ENCODE data around the gene BRF1.

BRF1 gene

DNA sequence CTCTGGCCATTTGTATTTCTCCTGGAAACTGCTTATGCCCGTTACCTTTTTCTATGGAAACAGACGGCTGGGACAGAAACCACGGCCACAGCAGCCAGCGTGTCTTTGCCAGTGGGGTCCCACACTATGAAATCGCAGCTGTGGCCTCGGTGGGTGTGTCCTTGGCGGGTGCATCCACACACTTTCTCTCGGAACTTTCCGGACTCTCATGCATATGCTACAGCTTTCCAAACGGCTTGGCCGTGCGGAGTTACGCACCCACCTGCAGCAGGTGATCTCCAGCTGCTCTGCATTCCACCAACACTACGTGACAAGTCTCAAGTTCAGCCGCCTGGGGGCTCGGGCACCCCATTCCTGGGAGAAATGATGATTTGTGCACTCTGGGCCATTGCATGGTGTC lies 53.8 kb downstream of the BRF1 start:
- no peak overlapping the region for H3K4me3 ChIP-seq (ENCODE audit: control insufficient read depth, low read depth, low read length)
- DNase-seq (ENCODE audit: low read depth) = no peak
- TF ChIP-seq, protein P1, sequence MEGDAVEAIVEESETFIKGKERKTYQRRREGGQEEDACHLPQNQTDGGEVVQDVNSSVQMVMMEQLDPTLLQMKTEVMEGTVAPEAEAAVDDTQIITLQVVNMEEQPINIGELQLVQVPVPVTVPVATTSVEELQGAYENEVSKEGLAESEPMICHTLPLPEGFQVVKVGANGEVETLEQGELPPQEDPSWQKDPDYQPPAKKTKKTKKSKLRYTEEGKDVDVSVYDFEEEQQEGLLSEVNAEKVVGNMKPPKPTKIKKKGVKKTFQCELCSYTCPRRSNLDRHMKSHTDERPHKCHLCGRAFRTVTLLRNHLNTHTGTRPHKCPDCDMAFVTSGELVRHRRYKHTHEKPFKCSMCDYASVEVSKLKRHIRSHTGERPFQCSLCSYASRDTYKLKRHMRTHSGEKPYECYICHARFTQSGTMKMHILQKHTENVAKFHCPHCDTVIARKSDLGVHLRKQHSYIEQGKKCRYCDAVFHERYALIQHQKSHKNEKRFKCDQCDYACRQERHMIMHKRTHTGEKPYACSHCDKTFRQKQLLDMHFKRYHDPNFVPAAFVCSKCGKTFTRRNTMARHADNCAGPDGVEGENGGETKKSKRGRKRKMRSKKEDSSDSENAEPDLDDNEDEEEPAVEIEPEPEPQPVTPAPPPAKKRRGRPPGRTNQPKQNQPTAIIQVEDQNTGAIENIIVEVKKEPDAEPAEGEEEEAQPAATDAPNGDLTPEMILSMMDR (conservative IDR thresholded peaks at IDR 0.05; ENCODE audit: control insufficient read depth, insufficient read depth, low read depth, low read length) = no peak

DNA sequence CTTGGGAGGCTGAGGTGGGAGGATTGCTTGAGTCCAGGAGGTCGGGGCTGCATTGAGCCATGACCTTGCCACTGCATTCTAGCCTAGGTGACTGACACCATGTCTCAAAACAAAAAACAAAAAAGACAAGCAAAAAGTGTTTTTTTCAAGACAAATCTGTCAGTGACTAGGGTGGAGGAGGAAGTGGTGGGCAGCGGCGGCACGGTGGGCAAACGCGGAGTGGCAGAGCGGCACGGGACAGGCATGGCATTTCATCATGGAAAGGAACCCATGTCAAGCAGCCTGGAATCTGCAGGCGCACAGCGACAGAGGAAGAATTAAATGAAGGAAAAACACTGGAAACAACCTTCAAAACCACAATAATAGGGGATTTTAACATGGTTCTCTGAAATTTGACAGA lies 56.5 kb downstream of the BRF1 start:
- TF ChIP-seq, protein P1 (conservative IDR thresholded peaks at IDR 0.05; ENCODE audit: control insufficient read depth, insufficient read depth, low read depth, low read length) = no peak
- H3K4me3 ChIP-seq (ENCODE audit: control insufficient read depth, low read depth, low read length) = no peak overlapping the region

DNA sequence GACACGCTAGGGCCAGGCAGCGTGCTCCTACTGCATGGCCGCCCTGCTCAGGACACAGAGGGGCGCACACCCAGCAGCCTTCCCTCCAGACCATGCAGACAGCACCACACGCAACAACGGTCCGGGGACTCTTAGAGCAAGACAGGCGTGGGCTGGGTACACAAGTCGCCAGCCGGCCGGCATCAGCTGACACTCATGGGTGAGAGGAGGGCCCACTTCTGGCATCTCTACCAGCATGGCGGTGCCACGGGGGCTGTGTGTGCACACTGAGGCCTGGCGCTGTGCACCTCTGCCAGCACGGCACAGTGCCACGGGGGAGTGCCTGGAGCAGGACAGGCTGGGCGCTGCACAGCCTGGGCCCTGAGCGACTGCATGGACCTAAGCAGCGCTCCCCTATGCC lies 59.2 kb downstream of the BRF1 start:
- TF ChIP-seq, protein P1 (conservative IDR thresholded peaks at IDR 0.05; ENCODE audit: control insufficient read depth, insufficient read depth, low read depth, low read length) = no peak
- H3K4me3 ChIP-seq (ENCODE audit: control insufficient read depth, low read depth, low read length) = no peak overlapping the region
- no peak for DNase-seq (ENCODE audit: low read depth)

More for the DNA sequence above, 56.5 kb downstream of the BRF1 start:
- no peak for DNase-seq (ENCODE audit: low read depth)

DNA sequence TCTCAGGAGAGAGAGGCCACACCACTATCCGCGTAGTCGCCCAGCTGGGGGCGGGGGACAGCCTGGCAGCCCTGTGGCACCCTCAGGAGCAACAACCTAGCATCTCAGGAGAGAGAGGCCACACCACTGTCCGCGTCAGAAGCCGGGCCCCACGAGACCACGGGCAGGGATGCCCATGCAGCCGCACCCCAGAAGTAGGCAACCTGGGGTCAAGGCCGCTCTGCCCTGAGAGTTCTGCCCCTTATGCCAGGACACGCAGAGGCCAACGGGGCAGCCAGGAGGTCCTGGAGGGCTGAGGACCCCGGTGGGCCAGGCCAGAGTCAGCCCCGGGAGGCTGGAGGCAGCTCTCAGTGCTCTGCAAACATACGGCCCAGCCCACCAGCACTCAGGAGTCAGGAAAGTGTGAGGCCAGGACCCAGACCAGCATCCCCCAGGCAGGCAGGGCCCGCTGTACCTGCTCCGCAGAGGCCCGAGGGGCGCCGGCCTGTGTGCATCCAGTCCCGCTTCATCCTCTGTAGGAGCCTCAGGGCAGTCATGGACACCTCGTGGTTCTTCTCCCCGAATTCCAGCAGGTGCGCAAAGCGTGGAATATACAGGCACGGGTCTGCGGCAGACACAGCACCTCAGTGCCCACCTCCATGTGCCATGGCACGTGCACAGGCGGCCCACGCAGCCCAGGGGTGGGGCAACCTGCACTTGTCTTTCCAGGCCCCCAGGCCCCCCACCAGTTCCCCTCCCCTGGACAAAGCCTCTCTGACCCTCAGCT lies 59.8 kb downstream of the BRF1 start:
- H3K4me3 ChIP-seq (ENCODE audit: control insufficient read depth, low read depth, low read length) = no peak overlapping the region
- TF ChIP-seq, protein P1 (conservative IDR thresholded peaks at IDR 0.05; ENCODE audit: control insufficient read depth, insufficient read depth, low read depth, low read length) = no peak
- no peak for DNase-seq (ENCODE audit: low read depth)

DNA sequence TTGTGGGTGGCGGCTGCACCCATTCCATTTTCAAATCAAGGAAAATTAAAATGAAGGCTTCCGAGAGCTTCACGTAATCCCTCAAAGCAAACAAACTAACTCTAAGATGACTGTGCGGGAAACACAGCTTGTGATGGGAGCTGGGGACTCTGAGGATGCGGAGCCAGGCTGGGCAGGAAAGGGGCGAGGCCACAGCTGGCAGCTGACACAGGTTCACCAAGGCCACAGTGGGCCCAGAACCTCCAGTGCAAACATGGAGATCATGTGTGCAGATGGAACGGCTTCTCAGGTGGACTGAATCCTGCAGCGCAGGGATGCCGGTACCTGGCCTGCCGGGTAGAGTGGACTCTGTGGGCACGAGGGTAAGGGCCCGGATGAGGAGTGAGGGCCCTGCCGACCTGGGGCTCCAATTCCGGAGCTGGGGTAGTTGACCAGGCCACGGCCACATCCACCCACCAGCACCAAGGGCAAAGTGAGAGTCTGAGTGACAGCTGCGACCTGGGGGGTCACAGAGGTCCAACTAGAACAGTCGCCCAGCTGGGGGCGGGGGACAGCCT lies 71.6 kb downstream of the BRF1 start:
- TF ChIP-seq, protein P1 (conservative IDR thresholded peaks at IDR 0.05; ENCODE audit: control insufficient read depth, insufficient read depth, low read depth, low read length) = no peak
- no peak for DNase-seq (ENCODE audit: low read depth)
- H3K4me3 ChIP-seq (ENCODE audit: control insufficient read depth, low read depth, low read length) = no peak overlapping the region

DNA sequence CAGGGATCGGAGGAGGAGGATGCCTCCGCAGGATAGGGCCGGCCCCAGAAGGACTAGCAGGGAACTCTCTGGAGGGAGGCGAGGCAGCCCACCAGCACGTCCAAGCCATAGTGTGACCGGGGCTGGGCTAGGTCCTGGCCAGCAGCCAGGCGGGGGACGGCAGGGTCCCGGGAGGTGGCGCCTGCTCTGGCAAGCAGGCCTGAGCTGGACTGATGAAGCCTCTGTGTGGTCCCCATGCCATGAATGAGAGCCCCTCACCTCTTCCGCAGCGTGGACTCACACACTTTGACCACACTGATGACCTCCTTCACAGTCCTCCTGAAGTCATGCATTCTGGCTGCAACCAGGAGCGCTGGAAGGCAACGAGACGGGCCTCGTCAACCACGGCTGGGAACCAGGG lies 72.2 kb downstream of the BRF1 start:
- TF ChIP-seq, protein P1 (conservative IDR thresholded peaks at IDR 0.05; ENCODE audit: control insufficient read depth, insufficient read depth, low read depth, low read length) = no peak
- DNase-seq (ENCODE audit: low read depth) = no peak
- no peak overlapping the region for H3K4me3 ChIP-seq (ENCODE audit: control insufficient read depth, low read depth, low read length)

Measured in fibroblast of mammary gland (primary cell).